Measurements from ENCODE around the gene PSMG4. TPM values are rescaled to one million over a fixed set of nuclear protein-coding genes. Genes with fewer than 3 reads are reported as not detected.

Gene PSMG4
- 34.9 TPM for total RNA-seq (ENCODE audit: insufficient read depth, low replicate concordance)

GRCh38 chr6:3258720-3259490 lies at the start of gene PSMG4:
TSS of gene PSMG4 (plus strand) at chr6:3258947. CDS start at chr6:3259023, 76 bp downstream.
- peak; percentile 91 for DNase-seq (ENCODE audit: low spot score)

GRCh38 chr6:3209114-3210023 lies 49.4 kb upstream of the PSMG4 start:
- DNase-seq (ENCODE audit: low spot score), result peak; percentile 96

GRCh38 chr6:3210024-3210610 lies 48.6 kb upstream of the PSMG4 start:
- no peak for DNase-seq (ENCODE audit: low spot score)

GRCh38 chr6:3211681-3212080 lies 47.1 kb upstream of the PSMG4 start:
- no peak for DNase-seq (ENCODE audit: low spot score)

GRCh38 chr6:3212261-3212660 lies 46.5 kb upstream of the PSMG4 start:
- DNase-seq (ENCODE audit: low spot score), result no peak

- DNase-seq (ENCODE audit: low spot score), result no peak
Observed at GRCh38 chr6:3213334-3213695, 45.4 kb upstream of the PSMG4 start.

GRCh38 chr6:3214898-3215297 lies 43.8 kb upstream of the PSMG4 start:
- no peak for DNase-seq (ENCODE audit: low spot score)

GRCh38 chr6:3217286-3217685 lies 41.5 kb upstream of the PSMG4 start:
- no peak for DNase-seq (ENCODE audit: low spot score)

GRCh38 chr6:3218266-3218665 lies 40.5 kb upstream of the PSMG4 start:
- DNase-seq (ENCODE audit: low spot score), result no peak

GRCh38 chr6:3220366-3220765 lies 38.4 kb upstream of the PSMG4 start:
- no peak for DNase-seq (ENCODE audit: low spot score)

- DNase-seq (ENCODE audit: low spot score), result no peak
Observed at GRCh38 chr6:3221578-3221977, 37.2 kb upstream of the PSMG4 start.

GRCh38 chr6:3222506-3223038 lies 36.2 kb upstream of the PSMG4 start:
- DNase-seq (ENCODE audit: low spot score), result no peak

- no peak for DNase-seq (ENCODE audit: low spot score)
Observed at GRCh38 chr6:3226042-3226441, 32.7 kb upstream of the PSMG4 start.

- peak; percentile 78 for DNase-seq (ENCODE audit: low spot score)
Observed at GRCh38 chr6:3226481-3227362, 32.0 kb upstream of the PSMG4 start.

GRCh38 chr6:3227363-3228045 lies 31.2 kb upstream of the PSMG4 start, which contains the start of gene TUBB2B:
TSS of gene TUBB2B (minus strand) at chr6:3227653. CDS start at chr6:3227543, 110 bp downstream.
- DNase-seq (ENCODE audit: low spot score), result peak; percentile 72

GRCh38 chr6:3228046-3228671 lies 30.6 kb upstream of the PSMG4 start:
- no peak for DNase-seq (ENCODE audit: low spot score)

- peak; percentile 35 for DNase-seq (ENCODE audit: low spot score)
Observed at GRCh38 chr6:3228771-3229565, 29.8 kb upstream of the PSMG4 start.

GRCh38 chr6:3229566-3230178 lies 29.1 kb upstream of the PSMG4 start:
- DNase-seq (ENCODE audit: low spot score), result peak; percentile 20

All from umbilical cord (tissue), 2 donors.